GM21529 (cell line): ENCODE results near the gene UBASH3A.

Source experiments
- ATAC-seq: cut with Tn5 transposase; IDR thresholded peaks from one replicate; pipeline ENCODE4 v1.9.1; 2021; ENCODE audit not compliant: unreplicated experiment

Gene UBASH3A

GRCh38 chr21:42426876-42427480 lies 23.3 kb downstream of the UBASH3A start:
- ATAC-seq: no peak

- ATAC-seq: no peak
Observed at GRCh38 chr21:42427809-42428419, 24.2 kb downstream of the UBASH3A start.

- ATAC-seq: no peak
Observed at GRCh38 chr21:42429021-42429420, 25.3 kb downstream of the UBASH3A start.

GRCh38 chr21:42429856-42430255 lies 26.2 kb downstream of the UBASH3A start:
- ATAC-seq: no peak

GRCh38 chr21:42430521-42430920 lies 26.8 kb downstream of the UBASH3A start:
- no peak for ATAC-seq

- ATAC-seq: no peak
Observed at GRCh38 chr21:42431196-42431595, 27.5 kb downstream of the UBASH3A start.

- ATAC-seq: no peak
Observed at GRCh38 chr21:42432695-42433094, 29.0 kb downstream of the UBASH3A start.

GRCh38 chr21:42433946-42434551 lies 30.3 kb downstream of the UBASH3A start:
- no peak for ATAC-seq

GRCh38 chr21:42434884-42435283 lies 31.2 kb downstream of the UBASH3A start:
- no peak for ATAC-seq

GRCh38 chr21:42435401-42435800 lies 31.7 kb downstream of the UBASH3A start:
- no peak for ATAC-seq

- ATAC-seq: no peak
Observed at GRCh38 chr21:42435833-42436232, 32.1 kb downstream of the UBASH3A start.

GRCh38 chr21:42436914-42437313 lies 33.2 kb downstream of the UBASH3A start:
- ATAC-seq: no peak

GRCh38 chr21:42437786-42438185 lies 34.1 kb downstream of the UBASH3A start:
- no peak for ATAC-seq

- ATAC-seq: no peak
Observed at GRCh38 chr21:42438316-42439205, 34.9 kb downstream of the UBASH3A start.

- no peak for ATAC-seq
Observed at GRCh38 chr21:42439284-42440186, 35.8 kb downstream of the UBASH3A start.

- ATAC-seq: peak; percentile 74
Observed at GRCh38 chr21:42440187-42440792, 36.6 kb downstream of the UBASH3A start.

- ATAC-seq: no peak
Observed at GRCh38 chr21:42441963-42442362, 38.3 kb downstream of the UBASH3A start.

GRCh38 chr21:42443181-42443785 lies 39.6 kb downstream of the UBASH3A start:
- ATAC-seq: no peak

- ATAC-seq: no peak
Observed at GRCh38 chr21:42443876-42444744, 40.4 kb downstream of the UBASH3A start.
